SK-N-SH treated with all-trans-retinoic acid at 6 μM for 48 hours (cell line): ENCODE data around the gene MYO9B.

ENCODE experiments used
- ATAC-seq: fragments of 200-7000 bp; cut with Tn5 transposase; 3 replicates; pipeline ENCODE4 v1.9.1; 2020; ENCODE audit warnings: mild to moderate bottlenecking, moderate library complexity
- BACH2 ChIP-seq: fragments of 250-450 bp; sonication (Bioruptor Pico); IDR thresholded peaks from 2 replicates; pipeline ENCODE4 v1.9.0; 2021; ENCODE audit warnings: mild to moderate bottlenecking, borderline replicate concordance
- CSDC2 ChIP-seq: fragments of 250-450 bp; sonication (Bioruptor Pico); IDR thresholded peaks from 2 replicates; pipeline ENCODE4 v1.5.0; 2020; ENCODE audit warnings: mild to moderate bottlenecking, moderate library complexity
- ISL1 ChIP-seq: fragments of 250-450 bp; sonication (Bioruptor Pico); IDR thresholded peaks from 2 replicates; pipeline ENCODE4 v2.1.2; 2022; ENCODE audit warnings: mild to moderate bottlenecking, moderate library complexity
- OSR1 ChIP-seq: fragments of 250-450 bp; sonication (Bioruptor Pico); IDR thresholded peaks from 2 replicates; pipeline ENCODE4 v1.8.0; 2022; ENCODE audit warnings: moderate library complexity, mild to moderate bottlenecking, inconsistent platforms
- POU6F1 ChIP-seq: fragments of 250-450 bp; sonication (Bioruptor Pico); IDR thresholded peaks from 2 replicates; pipeline ENCODE4 v1.8.0; 2021; ENCODE audit warnings: low read depth, mild to moderate bottlenecking, moderate library complexity, borderline replicate concordance
- PPARA ChIP-seq: fragments of 250-450 bp; sonication (Bioruptor Pico); IDR thresholded peaks from 2 replicates; pipeline ENCODE4 v1.5.0; 2020; ENCODE audit warnings: mild to moderate bottlenecking, borderline replicate concordance
- SNAI2 ChIP-seq: fragments of 250-450 bp; sonication (Bioruptor Pico); IDR thresholded peaks from 2 replicates; pipeline ENCODE4 v1.5.0; 2020; ENCODE audit warnings: mild to moderate bottlenecking, moderate library complexity
- TCF4 ChIP-seq: fragments of 250-450 bp; sonication (Bioruptor Pico); IDR thresholded peaks from 2 replicates; pipeline ENCODE4 v1.8.0; 2021; ENCODE audit warnings: mild to moderate bottlenecking, moderate library complexity, borderline replicate concordance
- TOX ChIP-seq: fragments of 250-450 bp; sonication (Bioruptor Pico); IDR thresholded peaks from 2 replicates; pipeline ENCODE4 v1.8.0; 2021; ENCODE audit warnings: mild to moderate bottlenecking, moderate library complexity, borderline replicate concordance
- TSHZ2 ChIP-seq: fragments of 250-450 bp; sonication (Bioruptor Pico); IDR thresholded peaks from 2 replicates; pipeline ENCODE4 v1.5.0; 2020; ENCODE audit warnings: mild to moderate bottlenecking, moderate library complexity
- ZC3H10 ChIP-seq: fragments of 250-450 bp; sonication (Bioruptor Pico); IDR thresholded peaks from 2 replicates; pipeline ENCODE4 v1.5.1; 2021; ENCODE audit warnings: mild to moderate bottlenecking, moderate library complexity
- ZFP3 ChIP-seq: fragments of 250-450 bp; sonication (Bioruptor Pico); IDR thresholded peaks from 2 replicates; pipeline ENCODE4 v1.5.0; 2020; ENCODE audit warnings: mild to moderate bottlenecking, moderate library complexity
- ZFP30 ChIP-seq: fragments of 450-650 bp; formaldehyde crosslinking; IDR thresholded peaks from 2 replicates; pipeline ENCODE4 v1.5.0; 2022; ENCODE audit warnings: mild to moderate bottlenecking, moderate library complexity
- ZNF565 ChIP-seq: fragments of 450-650 bp; formaldehyde crosslinking; conservative IDR thresholded peaks from 2 replicates; pipeline ENCODE4 v1.5.0; 2020; ENCODE audit warnings: low read depth, mild to moderate bottlenecking, moderate library complexity
- ZNF70 ChIP-seq: fragments of 450-650 bp; formaldehyde crosslinking; IDR thresholded peaks from 2 replicates; pipeline ENCODE4 v1.5.0; 2020; ENCODE audit warnings: mild to moderate bottlenecking, moderate library complexity
- ZNF8 ChIP-seq: fragments of 450-650 bp; formaldehyde crosslinking; IDR thresholded peaks from 2 replicates; pipeline ENCODE4 v1.5.0; 2020; ENCODE audit warnings: mild to moderate bottlenecking, moderate library complexity
- TF ChIP-seq, protein P1 (sequence below): fragments of 250-450 bp; sonication (Bioruptor Pico); IDR thresholded peaks from 2 replicates; pipeline ENCODE4 v1.8.0; 2020; ENCODE audit warnings: mild to moderate bottlenecking, moderate library complexity, borderline replicate concordance
- TF ChIP-seq, protein P2 (sequence below): fragments of 250-450 bp; sonication (Bioruptor Pico); IDR thresholded peaks from 2 replicates; pipeline ENCODE4 v1.5.1; 2020; ENCODE audit warnings: low read depth, mild to moderate bottlenecking, moderate library complexity

The MYO9B gene

GRCh38 chr19:17236811-17237543 lies 161.4 kb downstream of the MYO9B start:
- ATAC-seq, result no peak
- no peak for TF ChIP-seq ZC3H10
- no peak for TF ChIP-seq PPARA (CRISPR knock-in tag)
- TF ChIP-seq TSHZ2 (CRISPR knock-in tag), result no peak
- no peak for TF ChIP-seq CSDC2 (CRISPR knock-in tag)
- no peak for TF ChIP-seq TOX (CRISPR knock-in tag)
- TF ChIP-seq, protein P1, sequence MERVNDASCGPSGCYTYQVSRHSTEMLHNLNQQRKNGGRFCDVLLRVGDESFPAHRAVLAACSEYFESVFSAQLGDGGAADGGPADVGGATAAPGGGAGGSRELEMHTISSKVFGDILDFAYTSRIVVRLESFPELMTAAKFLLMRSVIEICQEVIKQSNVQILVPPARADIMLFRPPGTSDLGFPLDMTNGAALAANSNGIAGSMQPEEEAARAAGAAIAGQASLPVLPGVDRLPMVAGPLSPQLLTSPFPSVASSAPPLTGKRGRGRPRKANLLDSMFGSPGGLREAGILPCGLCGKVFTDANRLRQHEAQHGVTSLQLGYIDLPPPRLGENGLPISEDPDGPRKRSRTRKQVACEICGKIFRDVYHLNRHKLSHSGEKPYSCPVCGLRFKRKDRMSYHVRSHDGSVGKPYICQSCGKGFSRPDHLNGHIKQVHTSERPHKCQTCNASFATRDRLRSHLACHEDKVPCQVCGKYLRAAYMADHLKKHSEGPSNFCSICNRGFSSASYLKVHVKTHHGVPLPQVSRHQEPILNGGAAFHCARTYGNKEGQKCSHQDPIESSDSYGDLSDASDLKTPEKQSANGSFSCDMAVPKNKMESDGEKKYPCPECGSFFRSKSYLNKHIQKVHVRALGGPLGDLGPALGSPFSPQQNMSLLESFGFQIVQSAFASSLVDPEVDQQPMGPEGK, result no peak
- no peak for TF ChIP-seq ISL1 (CRISPR knock-in tag)
- no peak for TF ChIP-seq ZNF8 (CRISPR knock-in tag)
- no peak for TF ChIP-seq ZNF565 (CRISPR knock-in tag)
- TF ChIP-seq BACH2, result no peak
- no peak for TF ChIP-seq POU6F1
- no peak for TF ChIP-seq TCF4
- TF ChIP-seq ZFP3, result no peak
- no peak for TF ChIP-seq SNAI2 (CRISPR knock-in tag)
- TF ChIP-seq OSR1 (CRISPR knock-in tag), result no peak
- no peak for TF ChIP-seq ZFP30 (CRISPR knock-in tag)

DNA sequence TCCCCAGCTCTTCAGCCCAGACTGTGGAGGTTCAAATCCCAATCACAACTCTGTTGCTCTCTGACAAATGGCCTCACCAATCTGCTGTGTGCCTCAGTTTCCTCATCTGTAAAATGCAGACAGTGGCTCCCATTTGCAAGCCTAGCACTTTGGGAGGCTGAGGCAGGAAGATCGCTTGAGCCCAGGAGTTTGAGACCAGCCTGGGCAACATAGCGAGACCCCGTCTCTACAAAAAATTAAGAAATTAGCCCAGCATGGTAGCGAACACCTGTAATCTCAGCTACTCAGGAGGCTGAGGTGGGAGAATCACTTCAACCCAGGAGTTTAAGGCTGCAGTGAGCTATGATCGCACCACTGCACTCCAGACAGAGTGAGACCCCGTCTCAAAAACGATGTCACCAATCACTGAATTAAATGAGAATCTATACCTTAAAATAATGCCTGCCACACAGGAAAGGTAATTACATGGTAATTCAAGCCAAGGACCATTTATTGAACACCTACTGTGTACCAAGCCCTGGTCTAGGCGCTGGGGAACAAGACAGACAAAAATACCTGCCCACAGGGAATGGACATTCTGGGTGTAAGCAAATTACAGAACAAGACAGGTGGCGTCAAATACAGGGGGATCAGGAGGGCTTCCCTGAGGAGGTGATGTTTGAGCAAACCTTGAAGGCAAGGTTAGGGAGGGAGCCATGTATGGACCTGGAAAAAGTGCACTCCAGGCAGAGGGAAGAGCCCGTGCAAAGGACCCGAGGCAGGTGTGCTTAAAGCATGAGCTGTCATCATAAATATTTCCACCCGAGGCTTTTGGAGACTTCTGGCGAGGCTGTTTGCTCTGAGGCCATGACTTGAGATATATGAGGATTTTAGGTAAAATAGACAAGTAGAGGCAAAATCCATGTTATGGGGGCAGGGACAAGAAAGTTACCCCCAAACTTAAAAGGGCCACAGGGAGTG lies 162.4 kb downstream of the MYO9B start:
- TF ChIP-seq TSHZ2 (CRISPR knock-in tag), result no peak
- TF ChIP-seq, protein P2, sequence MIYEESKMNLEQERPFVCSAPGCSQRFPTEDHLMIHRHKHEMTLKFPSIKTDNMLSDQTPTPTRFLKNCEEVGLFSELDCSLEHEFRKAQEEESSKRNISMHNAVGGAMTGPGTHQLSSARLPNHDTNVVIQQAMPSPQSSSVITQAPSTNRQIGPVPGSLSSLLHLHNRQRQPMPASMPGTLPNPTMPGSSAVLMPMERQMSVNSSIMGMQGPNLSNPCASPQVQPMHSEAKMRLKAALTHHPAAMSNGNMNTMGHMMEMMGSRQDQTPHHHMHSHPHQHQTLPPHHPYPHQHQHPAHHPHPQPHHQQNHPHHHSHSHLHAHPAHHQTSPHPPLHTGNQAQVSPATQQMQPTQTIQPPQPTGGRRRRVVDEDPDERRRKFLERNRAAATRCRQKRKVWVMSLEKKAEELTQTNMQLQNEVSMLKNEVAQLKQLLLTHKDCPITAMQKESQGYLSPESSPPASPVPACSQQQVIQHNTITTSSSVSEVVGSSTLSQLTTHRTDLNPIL (CRISPR knock-in tag), result no peak
- TF ChIP-seq CSDC2 (CRISPR knock-in tag), result no peak
- no peak for TF ChIP-seq SNAI2 (CRISPR knock-in tag)
- TF ChIP-seq ZNF70 (CRISPR knock-in tag), result no peak
- TF ChIP-seq, all 23 proteins: peak for 0
- no peak for ATAC-seq
